HEK293 (cell line): ENCODE measurements around the gene SULT2B1.

Experiments
- GLIS1 ChIP-seq: fragments of 450-650 bp; formaldehyde crosslinking; IDR thresholded peaks from 2 replicates; pipeline ENCODE4 v1.5.1; 2016; ENCODE audit warnings: missing biosample characterization, missing genetic modification characterization
- HOXC10 ChIP-seq: sonication (generic); formaldehyde crosslinking; IDR thresholded peaks from 2 replicates; pipeline ENCODE4 v1.8.1; 2023; ENCODE audit warnings: mild to moderate bottlenecking, missing genetic modification reagents
- KLF8 ChIP-seq: fragments of 450-650 bp; formaldehyde crosslinking; IDR thresholded peaks from 2 replicates; pipeline ENCODE4 v1.5.1; 2016; ENCODE audit warnings: missing biosample characterization, missing genetic modification characterization
- KLF9 ChIP-seq: fragments of 450-650 bp; formaldehyde crosslinking; IDR thresholded peaks from 2 replicates; pipeline ENCODE4 v1.5.1; 2016; ENCODE audit warnings: missing biosample characterization, missing genetic modification characterization, low read depth
- MZF1 ChIP-seq: fragments of 450-650 bp; formaldehyde crosslinking; IDR thresholded peaks from 2 replicates; pipeline ENCODE4 v1.5.1; 2017; ENCODE audit warnings: missing biosample characterization, missing genetic modification characterization, borderline replicate concordance
- SP2 ChIP-seq: fragments of 450-650 bp; formaldehyde crosslinking; IDR thresholded peaks from 2 replicates; pipeline ENCODE4 v1.5.1; 2016; ENCODE audit warnings: missing biosample characterization, missing genetic modification characterization
- SP3 ChIP-seq: fragments of 450-650 bp; formaldehyde crosslinking; IDR thresholded peaks from 2 replicates; pipeline ENCODE4 v1.5.1; 2016; ENCODE audit warnings: missing biosample characterization, missing genetic modification characterization
- ZIC2 ChIP-seq: fragments of 450-650 bp; formaldehyde crosslinking; IDR thresholded peaks from 2 replicates; pipeline ENCODE4 v1.5.1; 2016; ENCODE audit warnings: missing biosample characterization, missing genetic modification characterization
- ZNF112 ChIP-seq: fragments of 450-650 bp; formaldehyde crosslinking; IDR thresholded peaks from 2 replicates; pipeline ENCODE4 v1.5.0; 2017; ENCODE audit warnings: missing biosample characterization, missing genetic modification characterization
- ZNF202 ChIP-seq: fragments of 450-650 bp; formaldehyde crosslinking; IDR thresholded peaks from 2 replicates; pipeline ENCODE4 v1.5.1; 2016; ENCODE audit warnings: missing biosample characterization, missing genetic modification characterization, borderline replicate concordance
- ZNF292 ChIP-seq: fragments of 450-650 bp; formaldehyde crosslinking; IDR thresholded peaks from 2 replicates; pipeline ENCODE4 v1.5.1; 2016; ENCODE audit warnings: low read depth, missing biosample characterization, missing genetic modification characterization, borderline replicate concordance
- ZNF335 ChIP-seq: fragments of 450-650 bp; formaldehyde crosslinking; conservative IDR thresholded peaks from 2 replicates; pipeline ENCODE4 v1.5.1; 2016; ENCODE audit warnings: missing biosample characterization, missing genetic modification characterization
- ZNF404 ChIP-seq: fragments of 450-650 bp; formaldehyde crosslinking; IDR thresholded peaks from 2 replicates; pipeline ENCODE4 v1.5.1; 2017; ENCODE audit warnings: missing biosample characterization, missing genetic modification characterization
- ZNF433 ChIP-seq: fragments of 450-650 bp; formaldehyde crosslinking; IDR thresholded peaks from 2 replicates; pipeline ENCODE4 v1.5.1; 2016; ENCODE audit warnings: missing biosample characterization, missing genetic modification characterization, low read depth
- ZNF555 ChIP-seq: fragments of 450-650 bp; formaldehyde crosslinking; conservative IDR thresholded peaks from 2 replicates; pipeline ENCODE4 v1.5.1; 2017; ENCODE audit warnings: missing biosample characterization, mild to moderate bottlenecking, missing genetic modification characterization, inconsistent platforms
- ZNF560 ChIP-seq: fragments of 450-650 bp; formaldehyde crosslinking; IDR thresholded peaks from 2 replicates; pipeline ENCODE4 v1.5.1; 2017; ENCODE audit warnings: missing biosample characterization, missing genetic modification characterization, borderline replicate concordance
- ZNF610 ChIP-seq: fragments of 450-650 bp; formaldehyde crosslinking; IDR thresholded peaks from 2 replicates; pipeline ENCODE4 v1.5.1; 2016; ENCODE audit warnings: missing biosample characterization, missing genetic modification characterization, borderline replicate concordance
- ZNF707 ChIP-seq: fragments of 450-650 bp; formaldehyde crosslinking; IDR thresholded peaks from 2 replicates; pipeline ENCODE4 v1.5.1; 2016; ENCODE audit warnings: missing biosample characterization, missing genetic modification characterization
- ZNF776 ChIP-seq: fragments of 450-650 bp; formaldehyde crosslinking; IDR thresholded peaks from 2 replicates; pipeline ENCODE4 v1.5.0; 2017; ENCODE audit warnings: missing biosample characterization, missing genetic modification characterization, borderline replicate concordance
- ZNF837 ChIP-seq: fragments of 450-650 bp; formaldehyde crosslinking; IDR thresholded peaks from 2 replicates; pipeline ENCODE4 v1.5.1; 2016; ENCODE audit warnings: missing biosample characterization, missing genetic modification characterization
- TF ChIP-seq, protein P1 (sequence below): fragments of 450-650 bp; IDR thresholded peaks from 2 replicates; pipeline ENCODE4 v1.5.1; 2018; ENCODE audit warnings: missing biosample characterization, missing genetic modification characterization
- TF ChIP-seq, protein P2 (sequence below): fragments of 450-650 bp; formaldehyde crosslinking; IDR thresholded peaks from 2 replicates; pipeline ENCODE4 v1.5.1; 2016; ENCODE audit warnings: missing biosample characterization, missing genetic modification characterization
- TF ChIP-seq, protein P3 (sequence below): fragments of 450-650 bp; formaldehyde crosslinking; IDR thresholded peaks from 2 replicates; pipeline ENCODE4 v1.5.1; 2016; ENCODE audit warnings: missing biosample characterization, missing genetic modification characterization
- TF ChIP-seq, protein P4 (sequence below): fragments of 450-650 bp; formaldehyde crosslinking; IDR thresholded peaks from 2 replicates; pipeline ENCODE4 v1.5.1; 2016; ENCODE audit warnings: missing biosample characterization, missing genetic modification characterization
- TF ChIP-seq, protein P5 (sequence below): fragments of 450-650 bp; formaldehyde crosslinking; IDR thresholded peaks from 2 replicates; pipeline ENCODE4 v1.5.1; 2016; ENCODE audit warnings: missing biosample characterization, missing genetic modification characterization

Gene SULT2B1

DNA sequence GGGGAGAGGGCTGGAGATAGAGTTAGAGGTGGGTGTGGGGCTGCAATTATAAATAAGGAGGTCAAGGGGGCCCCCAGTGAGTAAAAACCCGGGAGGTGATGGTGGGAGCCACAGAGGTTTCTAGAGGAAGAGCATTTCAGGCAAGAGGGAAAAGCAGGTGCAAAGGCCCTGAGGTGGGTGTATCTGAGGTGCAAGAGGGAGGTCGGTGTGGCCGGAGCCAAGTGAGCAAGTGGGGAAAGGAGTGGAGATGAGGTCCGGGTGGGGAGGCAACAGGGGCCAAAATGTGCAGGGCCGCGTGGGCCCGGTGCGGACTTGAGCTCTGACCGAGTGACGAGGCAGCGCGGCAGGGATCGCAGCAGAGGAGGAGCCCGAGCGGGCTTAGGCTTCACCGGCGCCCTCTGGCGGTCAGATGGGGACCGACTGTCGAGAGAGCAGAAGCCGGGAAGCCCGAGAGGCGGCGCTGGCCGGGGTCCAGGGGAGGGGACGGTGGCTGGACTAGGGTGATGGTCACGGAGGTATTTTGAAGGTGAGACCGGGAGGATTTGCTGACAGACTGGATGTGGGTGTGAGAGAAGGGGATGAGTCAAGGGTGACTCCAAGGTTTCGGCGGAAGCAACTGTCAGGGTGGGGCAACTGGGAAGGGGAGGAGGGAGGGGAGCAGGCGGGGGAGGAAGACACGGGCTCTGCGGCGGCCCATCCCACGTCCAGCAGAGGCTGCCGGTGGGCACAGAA is 36.9 kb downstream of the SULT2B1 start (continued):
- TF ChIP-seq KLF8 (tag by site-specific recombination): peak; percentile 89
- no peak for TF ChIP-seq ZNF707 (tag by site-specific recombination)
- no peak for TF ChIP-seq ZNF837 (tag by site-specific recombination)
- no peak for TF ChIP-seq ZNF555 (tag by site-specific recombination)
- TF ChIP-seq, protein P1, sequence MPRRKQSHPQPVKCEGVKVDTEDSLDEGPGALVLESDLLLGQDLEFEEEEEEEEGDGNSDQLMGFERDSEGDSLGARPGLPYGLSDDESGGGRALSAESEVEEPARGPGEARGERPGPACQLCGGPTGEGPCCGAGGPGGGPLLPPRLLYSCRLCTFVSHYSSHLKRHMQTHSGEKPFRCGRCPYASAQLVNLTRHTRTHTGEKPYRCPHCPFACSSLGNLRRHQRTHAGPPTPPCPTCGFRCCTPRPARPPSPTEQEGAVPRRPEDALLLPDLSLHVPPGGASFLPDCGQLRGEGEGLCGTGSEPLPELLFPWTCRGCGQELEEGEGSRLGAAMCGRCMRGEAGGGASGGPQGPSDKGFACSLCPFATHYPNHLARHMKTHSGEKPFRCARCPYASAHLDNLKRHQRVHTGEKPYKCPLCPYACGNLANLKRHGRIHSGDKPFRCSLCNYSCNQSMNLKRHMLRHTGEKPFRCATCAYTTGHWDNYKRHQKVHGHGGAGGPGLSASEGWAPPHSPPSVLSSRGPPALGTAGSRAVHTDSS (tag by site-specific recombination): no peak
- TF ChIP-seq, protein P2, sequence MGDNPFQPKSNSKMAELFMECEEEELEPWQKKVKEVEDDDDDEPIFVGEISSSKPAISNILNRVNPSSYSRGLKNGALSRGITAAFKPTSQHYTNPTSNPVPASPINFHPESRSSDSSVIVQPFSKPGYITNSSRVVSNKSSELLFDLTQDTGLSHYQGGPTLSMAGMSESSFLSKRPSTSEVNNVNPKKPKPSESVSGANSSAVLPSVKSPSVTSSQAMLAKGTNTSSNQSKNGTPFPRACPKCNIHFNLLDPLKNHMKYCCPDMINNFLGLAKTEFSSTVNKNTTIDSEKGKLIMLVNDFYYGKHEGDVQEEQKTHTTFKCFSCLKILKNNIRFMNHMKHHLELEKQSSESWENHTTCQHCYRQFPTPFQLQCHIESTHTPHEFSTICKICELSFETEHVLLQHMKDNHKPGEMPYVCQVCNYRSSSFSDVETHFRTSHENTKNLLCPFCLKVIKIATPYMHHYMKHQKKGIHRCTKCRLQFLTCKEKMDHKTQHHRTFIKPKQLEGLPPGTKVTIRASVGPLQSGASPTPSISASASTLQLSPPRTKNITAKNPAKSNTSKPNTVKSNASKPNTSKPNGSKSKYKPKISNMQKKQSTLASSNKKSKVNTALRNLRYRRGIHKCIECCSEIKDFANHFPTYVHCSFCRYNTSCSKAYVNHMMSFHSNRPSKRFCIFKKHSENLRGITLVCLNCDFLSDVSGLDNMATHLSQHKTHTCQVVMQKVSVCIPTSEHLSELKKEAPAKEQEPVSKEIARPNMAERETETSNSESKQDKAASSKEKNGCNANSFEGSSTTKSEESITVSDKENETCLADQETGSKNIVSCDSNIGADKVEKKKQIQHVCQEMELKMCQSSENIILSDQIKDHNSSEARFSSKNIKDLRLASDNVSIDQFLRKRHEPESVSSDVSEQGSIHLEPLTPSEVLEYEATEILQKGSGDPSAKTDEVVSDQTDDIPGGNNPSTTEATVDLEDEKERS (tag by site-specific recombination): peak; percentile 99
- no peak for TF ChIP-seq ZNF560 (tag by site-specific recombination)
- TF ChIP-seq ZIC2 (tag by site-specific recombination): peak; percentile 74
- TF ChIP-seq ZNF404 (tag by site-specific recombination): no peak
- peak; percentile 61 for TF ChIP-seq GLIS1 (tag by site-specific recombination)
- TF ChIP-seq ZNF112 (tag by site-specific recombination): no peak
- TF ChIP-seq ZNF433 (tag by site-specific recombination): no peak
- TF ChIP-seq, protein P3, sequence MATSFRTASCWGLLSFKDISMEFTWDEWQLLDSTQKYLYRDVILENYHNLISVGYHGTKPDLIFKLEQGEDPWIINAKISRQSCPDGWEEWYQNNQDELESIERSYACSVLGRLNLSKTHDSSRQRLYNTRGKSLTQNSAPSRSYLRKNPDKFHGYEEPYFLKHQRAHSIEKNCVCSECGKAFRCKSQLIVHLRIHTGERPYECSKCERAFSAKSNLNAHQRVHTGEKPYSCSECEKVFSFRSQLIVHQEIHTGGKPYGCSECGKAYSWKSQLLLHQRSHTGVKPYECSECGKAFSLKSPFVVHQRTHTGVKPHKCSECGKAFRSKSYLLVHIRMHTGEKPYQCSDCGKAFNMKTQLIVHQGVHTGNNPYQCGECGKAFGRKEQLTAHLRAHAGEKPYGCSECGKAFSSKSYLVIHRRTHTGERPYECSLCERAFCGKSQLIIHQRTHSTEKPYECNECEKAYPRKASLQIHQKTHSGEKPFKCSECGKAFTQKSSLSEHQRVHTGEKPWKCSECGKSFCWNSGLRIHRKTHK (tag by site-specific recombination): no peak
- no peak for TF ChIP-seq ZNF292 (tag by site-specific recombination)
- TF ChIP-seq HOXC10 (CRISPR knock-in tag): no peak
- TF ChIP-seq SP2 (tag by site-specific recombination): peak; percentile 26; the same call in 1 of the 2 replicates
- peak; percentile 91 for TF ChIP-seq ZNF335 (tag by site-specific recombination)
- TF ChIP-seq, protein P4, sequence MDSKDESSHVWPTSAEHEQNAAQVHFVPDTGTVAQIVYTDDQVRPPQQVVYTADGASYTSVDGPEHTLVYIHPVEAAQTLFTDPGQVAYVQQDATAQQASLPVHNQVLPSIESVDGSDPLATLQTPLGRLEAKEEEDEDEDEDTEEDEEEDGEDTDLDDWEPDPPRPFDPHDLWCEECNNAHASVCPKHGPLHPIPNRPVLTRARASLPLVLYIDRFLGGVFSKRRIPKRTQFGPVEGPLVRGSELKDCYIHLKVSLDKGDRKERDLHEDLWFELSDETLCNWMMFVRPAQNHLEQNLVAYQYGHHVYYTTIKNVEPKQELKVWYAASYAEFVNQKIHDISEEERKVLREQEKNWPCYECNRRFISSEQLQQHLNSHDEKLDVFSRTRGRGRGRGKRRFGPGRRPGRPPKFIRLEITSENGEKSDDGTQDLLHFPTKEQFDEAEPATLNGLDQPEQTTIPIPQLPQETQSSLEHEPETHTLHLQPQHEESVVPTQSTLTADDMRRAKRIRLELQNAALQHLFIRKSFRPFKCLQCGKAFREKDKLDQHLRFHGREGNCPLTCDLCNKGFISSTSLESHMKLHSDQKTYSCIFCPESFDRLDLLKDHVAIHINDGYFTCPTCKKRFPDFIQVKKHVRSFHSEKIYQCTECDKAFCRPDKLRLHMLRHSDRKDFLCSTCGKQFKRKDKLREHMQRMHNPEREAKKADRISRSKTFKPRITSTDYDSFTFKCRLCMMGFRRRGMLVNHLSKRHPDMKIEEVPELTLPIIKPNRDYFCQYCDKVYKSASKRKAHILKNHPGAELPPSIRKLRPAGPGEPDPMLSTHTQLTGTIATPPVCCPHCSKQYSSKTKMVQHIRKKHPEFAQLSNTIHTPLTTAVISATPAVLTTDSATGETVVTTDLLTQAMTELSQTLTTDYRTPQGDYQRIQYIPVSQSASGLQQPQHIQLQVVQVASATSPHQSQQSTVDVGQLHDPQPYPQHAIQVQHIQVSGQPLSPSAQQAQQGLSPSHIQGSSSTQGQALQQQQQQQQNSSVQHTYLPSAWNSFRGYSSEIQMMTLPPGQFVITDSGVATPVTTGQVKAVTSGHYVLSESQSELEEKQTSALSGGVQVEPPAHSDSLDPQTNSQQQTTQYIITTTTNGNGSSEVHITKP: no peak; the same call in 1 of the 2 replicates
- TF ChIP-seq MZF1 (tag by site-specific recombination): peak; percentile 67; the same call in 1 of the 2 replicates
- no peak for TF ChIP-seq ZNF776 (tag by site-specific recombination)
- peak; percentile 83 for TF ChIP-seq ZNF610 (tag by site-specific recombination)
- TF ChIP-seq KLF9 (tag by site-specific recombination): peak; percentile 76
- TF ChIP-seq, protein P5, sequence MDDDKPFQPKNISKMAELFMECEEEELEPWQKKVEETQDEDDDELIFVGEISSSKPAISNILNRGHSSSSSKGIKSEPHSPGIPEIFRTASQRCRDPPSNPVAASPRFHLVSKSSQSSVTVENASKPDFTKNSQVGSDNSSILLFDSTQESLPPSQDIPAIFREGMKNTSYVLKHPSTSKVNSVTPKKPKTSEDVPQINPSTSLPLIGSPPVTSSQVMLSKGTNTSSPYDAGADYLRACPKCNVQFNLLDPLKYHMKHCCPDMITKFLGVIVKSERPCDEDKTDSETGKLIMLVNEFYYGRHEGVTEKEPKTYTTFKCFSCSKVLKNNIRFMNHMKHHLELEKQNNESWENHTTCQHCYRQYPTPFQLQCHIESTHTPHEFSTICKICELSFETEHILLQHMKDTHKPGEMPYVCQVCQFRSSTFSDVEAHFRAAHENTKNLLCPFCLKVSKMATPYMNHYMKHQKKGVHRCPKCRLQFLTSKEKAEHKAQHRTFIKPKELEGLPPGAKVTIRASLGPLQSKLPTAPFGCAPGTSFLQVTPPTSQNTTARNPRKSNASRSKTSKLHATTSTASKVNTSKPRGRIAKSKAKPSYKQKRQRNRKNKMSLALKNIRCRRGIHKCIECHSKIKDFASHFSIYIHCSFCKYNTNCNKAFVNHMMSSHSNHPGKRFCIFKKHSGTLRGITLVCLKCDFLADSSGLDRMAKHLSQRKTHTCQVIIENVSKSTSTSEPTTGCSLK (tag by site-specific recombination): no peak
- peak; percentile 80 for TF ChIP-seq SP3 (tag by site-specific recombination)
- TF ChIP-seq ZNF202: no peak
